ENCODE results near the gene HOXD3. TPM values are rescaled to one million over a fixed set of nuclear protein-coding genes. Genes with fewer than 3 reads are reported as not detected.

HOXD3 gene
- polyA plus RNA-seq, 1 of the 3 experiments (the other 2 are of a cell fraction) = 0.81 TPM

- H4K20me1 ChIP-seq (ENCODE audit: insufficient read depth) = no peaks in the 10 kb centered on the region
- H3K27me3 ChIP-seq (ENCODE audit: insufficient read depth) = peaks cover 43% of the 10 kb centered on the region
- ChIA-PET POLR2A (interaction anchor here (1.0 kb wide), 1 partner anchor 14 kb away, joined by 3 read pairs; no protein-coding TSS in a partner anchor), CTCF (interaction anchor here (0.8 to 17.7 kb wide), 11 partner anchors 7 to 1043 kb away, joined by 3 to 264 read pairs (median 9); partner anchors contain the start of genes HOXD12, HOXD13 and HOXD9)
- H3K9me3 ChIP-seq = no peaks in the 10 kb centered on the region
- H3K4me1 ChIP-seq (ENCODE audit: control insufficient read depth in 1 of 2, insufficient read depth in 2 of 2, low read depth in 1 of 2, low read length in 1 of 2) = peaks cover 0 to 14% of the 10 kb centered on the region in 2 experiments; a peak in 1 of 4 replicates
- no peak for DNase-seq
- no peak overlapping the region for H3K27ac ChIP-seq (ENCODE audit: low read depth in 2 of 2, low read length in 1 of 2)
- no peak overlapping the region for H2AFZ ChIP-seq (ENCODE audit: low read depth)
- no peaks in the 10 kb centered on the region for H3K36me3 ChIP-seq (replicated peaks in 1 of 2; ENCODE audit: control insufficient read depth in 1 of 2, insufficient read depth in 2 of 2, low read length in 1 of 2)
- H3F3A ChIP-seq (replicated peaks; ENCODE audit: insufficient read depth) = no peaks in the 10 kb centered on the region
- TF ChIP-seq FOSL2 (IDR thresholded peaks at IDR 0.05; ENCODE audit: borderline replicate concordance, low read depth) = no peak
- TF ChIP-seq FOXM1 (IDR thresholded peaks at IDR 0.05; ENCODE audit: low read depth) = no peak
- no peak for TF ChIP-seq CHD2 (IDR thresholded peaks at IDR 0.05; ENCODE audit: low read length, partially characterized antibody)
- no peak for TF ChIP-seq MAX (IDR thresholded peaks at IDR 0.05; ENCODE audit: low read depth)
- TF ChIP-seq TEAD4 (IDR thresholded peaks at IDR 0.05; ENCODE audit: borderline replicate concordance, insufficient read depth) = no peak
- no peak for TF ChIP-seq GATA2 (CRISPR knock-in tag; IDR thresholded peaks at IDR 0.05)
- no peak for TF ChIP-seq TCF12 (IDR thresholded peaks at IDR 0.05)
- no peak for TF ChIP-seq MXI1 (IDR thresholded peaks at IDR 0.05; ENCODE audit: low read depth, low read length)
- no peak for TF ChIP-seq SMC3 (IDR thresholded peaks at IDR 0.05; ENCODE audit: low read depth, low read length)
- no peak for TF ChIP-seq USF1 (IDR thresholded peaks at IDR 0.05; ENCODE audit: borderline replicate concordance, low read depth)
- no peaks in the 10 kb centered on the region for H3K79me2 ChIP-seq (ENCODE audit: insufficient read depth)
- 81% methylated on average over 11 of the region's 11 CpGs for WGBS (ENCODE audit: low lambda C conversion rate)
- H3K4me2 ChIP-seq = no peak overlapping the region
- H3K9me2 ChIP-seq = no peaks in the 10 kb centered on the region
- H3K9ac ChIP-seq = no peak overlapping the region
- no peak overlapping the region; a peak in 1 of 4 replicates for H3K4me3 ChIP-seq (ENCODE audit: low read depth in 2 of 2, low read length in 1 of 2)
Observed at GRCh38 chr2:176117823-176118371, 39.2 kb upstream of the HOXD3 start.

GRCh38 chr2:176118601-176119339 lies 38.3 kb upstream of the HOXD3 start:
- peak; percentile 66 for DNase-seq
- no peaks in the 10 kb centered on the region for H3K79me2 ChIP-seq (ENCODE audit: insufficient read depth)
- no peaks in the 10 kb centered on the region for H4K20me1 ChIP-seq (ENCODE audit: insufficient read depth)
- H3K4me2 ChIP-seq = no peak overlapping the region
- TF ChIP-seq MAX (IDR thresholded peaks at IDR 0.05; ENCODE audit: low read depth) (no peak), IRF3 (IDR thresholded peaks at IDR 0.05; ENCODE audit: low read depth, low read length) (no peak), RAD21 (IDR thresholded peaks at IDR 0.05; ENCODE audit: low read length) (peak; percentile 41), FOXJ3 (CRISPR knock-in tag; IDR thresholded peaks at IDR 0.05) (no peak), CTCF (IDR thresholded peaks at IDR 0.05) (peak; percentile 66), CHD2 (IDR thresholded peaks at IDR 0.05; ENCODE audit: low read length, partially characterized antibody) (no peak), EZH2phosphoT487 (IDR thresholded peaks at IDR 0.05; ENCODE audit: borderline replicate concordance, low read depth) (no peak), SMC3 (IDR thresholded peaks at IDR 0.05; ENCODE audit: low read depth, low read length) (peak; percentile 15; the same call in 1 of the 2 replicates), SIN3A (IDR thresholded peaks at IDR 0.05; ENCODE audit: borderline replicate concordance, low read depth, low read length) (no peak), GATA2 (CRISPR knock-in tag; IDR thresholded peaks at IDR 0.05) (no peak)
- H3K9me3 ChIP-seq = no peaks in the 10 kb centered on the region
- H3K27ac ChIP-seq (ENCODE audit: low read depth in 2 of 2, low read length in 1 of 2) = no peak overlapping the region
- H3K4me3 ChIP-seq (ENCODE audit: low read depth in 2 of 2, low read length in 1 of 2) = no peak overlapping the region
- ChIA-PET POLR2A (no interaction called here), CTCF (interaction anchor here (1.5 to 17.7 kb wide), 6 partner anchors 6 to 534 kb away, joined by 9 to 264 read pairs (median 74); partner anchors contain the start of genes HOXD12, HOXD13 and HOXD9)
- 38% methylated on average over 24 of the region's 24 CpGs for WGBS (ENCODE audit: low lambda C conversion rate)
- H3K36me3 ChIP-seq (replicated peaks in 1 of 2; ENCODE audit: control insufficient read depth in 1 of 2, insufficient read depth in 2 of 2, low read length in 1 of 2) = no peaks in the 10 kb centered on the region
- peaks cover 40% of the 10 kb centered on the region for H3K27me3 ChIP-seq (ENCODE audit: insufficient read depth)
- no peak overlapping the region for H3K9ac ChIP-seq
- H3K4me1 ChIP-seq (ENCODE audit: control insufficient read depth in 1 of 2, insufficient read depth in 2 of 2, low read depth in 1 of 2, low read length in 1 of 2) = peaks cover 0 to 17% of the 10 kb centered on the region in 2 experiments; a peak in 1 of 4 replicates
- H3K9me2 ChIP-seq = no peaks in the 10 kb centered on the region
- H2AFZ ChIP-seq (ENCODE audit: low read depth) = no peak overlapping the region
- no peaks in the 10 kb centered on the region for H3F3A ChIP-seq (replicated peaks; ENCODE audit: insufficient read depth)
